ENCODE measurements around the gene CCL5. TPM values are rescaled to one million over a fixed set of nuclear protein-coding genes. Genes with fewer than 3 reads are reported as not detected.

The CCL5 gene
- total RNA-seq, 1 experiment from 2014 or later = not detected

GRCh38 chr17:35841101-35841500 lies 39.1 kb downstream of the CCL5 start:
- H3K4me1 Mint-ChIP-seq = no peaks in the 10 kb centered on the region
- H3K27ac ChIP-seq (ENCODE audit: insufficient read length, low read depth, low read length) = no peak overlapping the region
- no peaks in the 10 kb centered on the region for H3K23me2 ChIP-seq (ENCODE audit: insufficient read length, low read depth, low read length, poor library complexity, severe bottlenecking)
- H3K9ac ChIP-seq (ENCODE audit: extremely low read depth, insufficient read length, low read length) = no peak overlapping the region
- H3K27me3 ChIP-seq (ENCODE audit: insufficient read depth, low read length) = no peaks in the 10 kb centered on the region
- no peak overlapping the region for H3K18ac ChIP-seq (ENCODE audit: insufficient read length, low read depth, low read length)
- no peak overlapping the region for H3T11ph ChIP-seq (ENCODE audit: low read length)
- no peak for DNase-seq
- peaks cover 60 to 90% (median 82%) of the 10 kb centered on the region in 3 experiments for H3K36me3 Mint-ChIP-seq (ENCODE audit: insufficient read depth in 1 of 3, low read depth in 3 of 3)
- no peaks in the 10 kb centered on the region for H3K9me3 Mint-ChIP-seq
- no peak overlapping the region for H3K4ac ChIP-seq (ENCODE audit: low read depth, low read length)
- no peaks in the 10 kb centered on the region for H3K4me1 ChIP-seq (ENCODE audit: insufficient read depth, low read length)
- H2BK20ac ChIP-seq (ENCODE audit: low read depth, low read length, poor library complexity, severe bottlenecking) = no peak overlapping the region
- no peak overlapping the region for H3K23ac ChIP-seq (ENCODE audit: insufficient read length, low read depth, low read length)
- H4K20me1 ChIP-seq (ENCODE audit: control insufficient read depth, insufficient read depth, insufficient read length) = peaks cover 3% of the 10 kb centered on the region
- no peak overlapping the region for H2AFZ ChIP-seq (ENCODE audit: low read length)
- H2BK15ac ChIP-seq (ENCODE audit: low read depth, low read length) = no peak overlapping the region
- no peaks in the 10 kb centered on the region for H3K79me1 ChIP-seq (ENCODE audit: insufficient read depth, low read depth, low read length, poor library complexity, severe bottlenecking)
- H4K5ac ChIP-seq (ENCODE audit: insufficient read length, low read depth, low read length) = no peak overlapping the region
- no peak for TF ChIP-seq CTCF (conservative IDR thresholded peaks at IDR 0.05)
- H3K56ac ChIP-seq (ENCODE audit: insufficient read length, low read depth, low read length) = no peak overlapping the region
- no peak overlapping the region for H2BK5ac ChIP-seq (ENCODE audit: insufficient read length, low read length)
- no peak overlapping the region for H4K91ac ChIP-seq (ENCODE audit: insufficient read length, low read depth, low read length)
- no peaks in the 10 kb centered on the region for H3K79me2 ChIP-seq (ENCODE audit: insufficient read depth, low read length)
- no peak overlapping the region for H4K8ac ChIP-seq (replicated peaks; ENCODE audit: insufficient read length, low read depth, low read length)
- no peaks in the 10 kb centered on the region for H3K9me3 ChIP-seq (ENCODE audit: control insufficient read depth, low read depth, low read length)
- no CpG with 5 or more reads among the region's 3 CpGs for WGBS (ENCODE audit: extremely low coverage, insufficient read length, low lambda C conversion rate)
- no peak overlapping the region for H2BK12ac ChIP-seq (ENCODE audit: insufficient read length, low read depth, low read length)
- no peaks in the 10 kb centered on the region for H3K27me3 Mint-ChIP-seq (ENCODE audit: low read depth)
- H2AK5ac ChIP-seq (ENCODE audit: insufficient read length, low read length) = no peak overlapping the region
- no peak overlapping the region for H3K4me3 Mint-ChIP-seq
- H3K4me2 ChIP-seq (ENCODE audit: insufficient read depth, insufficient read length, low read length) = no peak overlapping the region
- no peak overlapping the region for H3K14ac ChIP-seq (ENCODE audit: insufficient read depth, low read length)
- no peak overlapping the region for H3K27ac Mint-ChIP-seq
- H2BK120ac ChIP-seq (ENCODE audit: low read depth, low read length, poor library complexity, severe bottlenecking) = no peak overlapping the region

Measured in H9 (cell line).